ENCODE results near the gene CBX2. TPM values are rescaled to one million over a fixed set of nuclear protein-coding genes. Genes with fewer than 3 reads are reported as not detected.

CBX2 gene
- polyA plus RNA-seq, 1 of the 3 experiments (the other 2 are of a cell fraction) = 22.4 TPM

DNA sequence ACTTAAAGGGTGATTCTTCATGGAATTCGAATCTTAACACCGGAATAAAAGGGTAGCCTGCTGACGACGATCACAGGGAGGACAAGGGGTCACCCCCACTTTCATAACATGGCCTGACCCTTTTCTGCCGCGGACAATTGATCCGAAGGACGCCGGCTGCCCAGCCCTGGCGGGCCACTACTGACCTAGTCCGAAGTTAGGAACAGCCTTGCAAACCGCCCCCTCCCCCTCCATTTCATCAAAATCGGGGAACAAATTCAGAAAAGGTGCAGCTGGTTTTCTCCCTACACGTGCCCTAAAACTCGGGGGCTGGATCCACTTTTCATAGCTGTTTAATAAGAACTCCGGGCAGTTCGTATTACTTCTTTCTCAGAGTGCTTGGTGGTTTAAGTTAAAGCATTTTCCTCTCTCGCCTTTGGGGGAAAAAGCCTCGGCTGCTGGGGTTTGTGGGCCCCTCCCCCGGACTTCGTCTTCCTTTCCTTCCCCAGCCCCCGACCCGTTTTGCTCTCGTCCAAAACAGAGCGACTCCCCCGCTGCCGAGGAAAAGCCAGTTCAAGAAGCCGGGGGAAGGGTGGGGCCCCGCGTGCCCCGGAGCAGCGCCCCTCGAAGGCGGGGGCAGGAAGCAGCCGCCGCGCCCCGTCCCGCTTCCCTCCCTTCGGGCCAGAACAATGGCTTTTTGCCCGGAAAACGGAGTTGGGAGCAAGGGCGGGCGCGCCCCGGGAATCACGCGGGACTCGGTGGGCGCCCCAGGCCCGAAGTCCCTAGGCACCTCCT, 641 bp upstream of the CBX2 start (continued):
- TF ChIP-seq, protein P1, sequence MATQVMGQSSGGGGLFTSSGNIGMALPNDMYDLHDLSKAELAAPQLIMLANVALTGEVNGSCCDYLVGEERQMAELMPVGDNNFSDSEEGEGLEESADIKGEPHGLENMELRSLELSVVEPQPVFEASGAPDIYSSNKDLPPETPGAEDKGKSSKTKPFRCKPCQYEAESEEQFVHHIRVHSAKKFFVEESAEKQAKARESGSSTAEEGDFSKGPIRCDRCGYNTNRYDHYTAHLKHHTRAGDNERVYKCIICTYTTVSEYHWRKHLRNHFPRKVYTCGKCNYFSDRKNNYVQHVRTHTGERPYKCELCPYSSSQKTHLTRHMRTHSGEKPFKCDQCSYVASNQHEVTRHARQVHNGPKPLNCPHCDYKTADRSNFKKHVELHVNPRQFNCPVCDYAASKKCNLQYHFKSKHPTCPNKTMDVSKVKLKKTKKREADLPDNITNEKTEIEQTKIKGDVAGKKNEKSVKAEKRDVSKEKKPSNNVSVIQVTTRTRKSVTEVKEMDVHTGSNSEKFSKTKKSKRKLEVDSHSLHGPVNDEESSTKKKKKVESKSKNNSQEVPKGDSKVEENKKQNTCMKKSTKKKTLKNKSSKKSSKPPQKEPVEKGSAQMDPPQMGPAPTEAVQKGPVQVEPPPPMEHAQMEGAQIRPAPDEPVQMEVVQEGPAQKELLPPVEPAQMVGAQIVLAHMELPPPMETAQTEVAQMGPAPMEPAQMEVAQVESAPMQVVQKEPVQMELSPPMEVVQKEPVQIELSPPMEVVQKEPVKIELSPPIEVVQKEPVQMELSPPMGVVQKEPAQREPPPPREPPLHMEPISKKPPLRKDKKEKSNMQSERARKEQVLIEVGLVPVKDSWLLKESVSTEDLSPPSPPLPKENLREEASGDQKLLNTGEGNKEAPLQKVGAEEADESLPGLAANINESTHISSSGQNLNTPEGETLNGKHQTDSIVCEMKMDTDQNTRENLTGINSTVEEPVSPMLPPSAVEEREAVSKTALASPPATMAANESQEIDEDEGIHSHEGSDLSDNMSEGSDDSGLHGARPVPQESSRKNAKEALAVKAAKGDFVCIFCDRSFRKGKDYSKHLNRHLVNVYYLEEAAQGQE (IDR thresholded peaks at IDR 0.05; ENCODE audit: low read depth, low read length) = peak; percentile 29; the same call in 1 of the 2 replicates
- TF ChIP-seq, protein P2, sequence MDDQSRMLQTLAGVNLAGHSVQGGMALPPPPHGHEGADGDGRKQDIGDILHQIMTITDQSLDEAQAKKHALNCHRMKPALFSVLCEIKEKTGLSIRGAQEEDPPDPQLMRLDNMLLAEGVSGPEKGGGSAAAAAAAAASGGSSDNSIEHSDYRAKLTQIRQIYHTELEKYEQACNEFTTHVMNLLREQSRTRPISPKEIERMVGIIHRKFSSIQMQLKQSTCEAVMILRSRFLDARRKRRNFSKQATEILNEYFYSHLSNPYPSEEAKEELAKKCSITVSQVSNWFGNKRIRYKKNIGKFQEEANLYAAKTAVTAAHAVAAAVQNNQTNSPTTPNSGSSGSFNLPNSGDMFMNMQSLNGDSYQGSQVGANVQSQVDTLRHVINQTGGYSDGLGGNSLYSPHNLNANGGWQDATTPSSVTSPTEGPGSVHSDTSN (IDR thresholded peaks at IDR 0.05) = no peak
- TF ChIP-seq FOXJ3 (CRISPR knock-in tag; IDR thresholded peaks at IDR 0.05) = no peak; the same call in 1 of the 2 replicates
- no peak for TF ChIP-seq JUND (IDR thresholded peaks at IDR 0.05)
- TF ChIP-seq, protein P3, sequence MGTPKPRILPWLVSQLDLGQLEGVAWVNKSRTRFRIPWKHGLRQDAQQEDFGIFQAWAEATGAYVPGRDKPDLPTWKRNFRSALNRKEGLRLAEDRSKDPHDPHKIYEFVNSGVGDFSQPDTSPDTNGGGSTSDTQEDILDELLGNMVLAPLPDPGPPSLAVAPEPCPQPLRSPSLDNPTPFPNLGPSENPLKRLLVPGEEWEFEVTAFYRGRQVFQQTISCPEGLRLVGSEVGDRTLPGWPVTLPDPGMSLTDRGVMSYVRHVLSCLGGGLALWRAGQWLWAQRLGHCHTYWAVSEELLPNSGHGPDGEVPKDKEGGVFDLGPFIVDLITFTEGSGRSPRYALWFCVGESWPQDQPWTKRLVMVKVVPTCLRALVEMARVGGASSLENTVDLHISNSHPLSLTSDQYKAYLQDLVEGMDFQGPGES (IDR thresholded peaks at IDR 0.05; ENCODE audit: low read depth, low read length) = no peak
- peak; percentile 39; the same call in 1 of the 2 replicates for TF ChIP-seq POLR2AphosphoS5 (IDR thresholded peaks at IDR 0.05; ENCODE audit: low read depth, low read length)

DNA sequence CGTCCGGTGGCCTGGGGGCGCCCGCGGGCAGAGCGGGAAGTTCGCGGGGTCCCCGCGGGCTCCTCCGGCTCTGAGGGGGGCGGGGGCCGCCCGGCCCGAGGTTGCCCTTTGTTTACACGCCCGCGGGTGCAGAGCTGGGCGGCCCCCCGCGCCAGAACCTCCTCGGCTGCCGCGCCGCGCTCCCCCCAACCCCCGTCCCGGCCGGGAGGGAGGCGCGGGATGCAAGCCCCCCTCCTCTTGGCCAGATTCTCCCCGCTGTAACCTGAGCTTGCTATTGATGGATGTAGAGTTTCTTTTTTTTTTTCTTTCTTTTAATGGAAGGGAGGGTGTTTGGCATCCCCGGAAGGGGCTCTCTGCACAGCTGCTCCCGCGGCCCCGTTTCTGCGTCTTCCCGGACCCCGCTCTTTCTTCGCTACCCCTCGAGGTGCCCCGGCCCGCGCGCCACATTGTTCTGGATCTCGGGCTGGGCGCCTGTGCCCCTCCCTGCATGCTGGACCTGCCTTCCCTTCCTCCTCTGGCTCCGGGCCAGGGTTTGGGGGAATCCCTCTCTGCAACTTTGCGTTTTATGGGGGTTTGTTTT, 646 bp downstream of the CBX2 start:
- Histone ChIP-seq H3K27ac (ENCODE audit: low read depth in 2 of 2, low read length in 1 of 2) (peak overlapping the region; percentile 7 to 83; a peak in 2 of 4 replicates), H3K27me3 (ENCODE audit: insufficient read depth) (peaks cover 17% of the 10 kb centered on the region), H2AFZ (ENCODE audit: low read depth) (peak overlapping the region; percentile 72), H3K36me3 (replicated peaks in 1 of 2; ENCODE audit: control insufficient read depth in 1 of 2, insufficient read depth in 2 of 2, low read length in 1 of 2) (peaks cover 8 to 37% of the 10 kb centered on the region in 2 experiments), H3K4me1 (ENCODE audit: control insufficient read depth in 1 of 2, insufficient read depth in 2 of 2, low read depth in 1 of 2, low read length in 1 of 2) (peaks cover 0 to 20% of the 10 kb centered on the region in 2 experiments; a peak in 3 of 4 replicates), H3K4me2 (peak overlapping the region; percentile 94), H3K9me2 (no peaks in the 10 kb centered on the region), H3K9ac (peak overlapping the region; percentile 79), H3K79me2 (ENCODE audit: insufficient read depth) (peaks cover 36% of the 10 kb centered on the region), H3F3A (replicated peaks; ENCODE audit: insufficient read depth) (peaks cover 11% of the 10 kb centered on the region), H3K4me3 (ENCODE audit: low read depth in 2 of 2, low read length in 1 of 2) (peak overlapping the region; percentile 84 to 93), H3K9me3 (no peaks in the 10 kb centered on the region), H4K20me1 (ENCODE audit: insufficient read depth) (peaks cover 18% of the 10 kb centered on the region; the same call in 1 of the 2 replicates)
- WGBS (ENCODE audit: low lambda C conversion rate) = under 1% methylated on average over 23 of the region's 49 CpGs
- ChIA-PET POLR2A (interaction anchor here (1.1 to 2.1 kb wide), 8 partner anchors 8 to 62 kb away, joined by 4 to 10 read pairs (median 7); partner anchors contain the start of genes CBX4 and CBX8), CTCF (interaction anchor here (0.7 to 6.6 kb wide), 16 partner anchors 9 to 229 kb away, joined by 3 to 82 read pairs (median 4); partner anchors contain the start of genes CBX4 and CBX8)
- TF ChIP-seq, protein P4, sequence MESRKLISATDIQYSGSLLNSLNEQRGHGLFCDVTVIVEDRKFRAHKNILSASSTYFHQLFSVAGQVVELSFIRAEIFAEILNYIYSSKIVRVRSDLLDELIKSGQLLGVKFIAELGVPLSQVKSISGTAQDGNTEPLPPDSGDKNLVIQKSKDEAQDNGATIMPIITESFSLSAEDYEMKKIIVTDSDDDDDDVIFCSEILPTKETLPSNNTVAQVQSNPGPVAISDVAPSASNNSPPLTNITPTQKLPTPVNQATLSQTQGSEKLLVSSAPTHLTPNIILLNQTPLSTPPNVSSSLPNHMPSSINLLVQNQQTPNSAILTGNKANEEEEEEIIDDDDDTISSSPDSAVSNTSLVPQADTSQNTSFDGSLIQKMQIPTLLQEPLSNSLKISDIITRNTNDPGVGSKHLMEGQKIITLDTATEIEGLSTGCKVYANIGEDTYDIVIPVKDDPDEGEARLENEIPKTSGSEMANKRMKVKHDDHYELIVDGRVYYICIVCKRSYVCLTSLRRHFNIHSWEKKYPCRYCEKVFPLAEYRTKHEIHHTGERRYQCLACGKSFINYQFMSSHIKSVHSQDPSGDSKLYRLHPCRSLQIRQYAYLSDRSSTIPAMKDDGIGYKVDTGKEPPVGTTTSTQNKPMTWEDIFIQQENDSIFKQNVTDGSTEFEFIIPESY (IDR thresholded peaks at IDR 0.05; ENCODE audit: borderline replicate concordance, low read depth) = no peak
- TF ChIP-seq JUND (IDR thresholded peaks at IDR 0.05) (no peak), RFX5 (IDR thresholded peaks at IDR 0.05; ENCODE audit: low read length) (no peak), NFIC (IDR thresholded peaks at IDR 0.05; ENCODE audit: borderline replicate concordance) (peak; percentile 90), FOXM1 (IDR thresholded peaks at IDR 0.05; ENCODE audit: low read depth) (no peak)
- DNase-seq = peak; percentile 87

All from SK-N-SH (cell line).